IPS DF 6.9 (cell line): ENCODE results near the gene RPS19.

Experiments
- DNase-seq: peaks from one replicate; pipeline ENCODE4 v3.0.0-alpha.2; 2013; ENCODE audit warnings: low read depth, low spot score
- H3K27ac ChIP-seq: one replicate; pipeline ENCODE4 v1.5.1; 2013; ENCODE audit warnings: low read length, control low read depth
- H3K27me3 ChIP-seq: 2 replicates; pipeline ENCODE4 v1.6.1; 2013; ENCODE audit warnings: mild to moderate bottlenecking, low read length; ENCODE audit not compliant: control insufficient read depth, insufficient read depth
- H3K36me3 ChIP-seq: 2 replicates; pipeline ENCODE4 v1.6.1; 2013; ENCODE audit warnings: low read length; ENCODE audit not compliant: control insufficient read depth, insufficient read depth
- H3K4me1 ChIP-seq: 2 replicates; pipeline ENCODE4 v1.6.1; 2013; ENCODE audit warnings: low read length; ENCODE audit not compliant: control insufficient read depth, insufficient read depth
- H3K4me3 ChIP-seq: 2 replicates; pipeline ENCODE4 v1.5.1; 2013; ENCODE audit warnings: mild to moderate bottlenecking, low read length
- H3K9me3 ChIP-seq: 2 replicates; pipeline ENCODE4 v1.6.1; 2013; ENCODE audit warnings: low read length, inconsistent platforms; ENCODE audit not compliant: control insufficient read depth, insufficient read depth
- WGBS: extraction: QIAGEN DNeasy Blood & Tissue Kit; methylation state at CpG from one replicate; pipeline ENCODE4 v1.1.7; 2013; ENCODE audit warnings: mixed read lengths, missing lambda C conversion rate; ENCODE audit not compliant: insufficient read length, insufficient coverage; 5-methylcytosine and 5-hydroxymethylcytosine counted together

RPS19 gene

DNA sequence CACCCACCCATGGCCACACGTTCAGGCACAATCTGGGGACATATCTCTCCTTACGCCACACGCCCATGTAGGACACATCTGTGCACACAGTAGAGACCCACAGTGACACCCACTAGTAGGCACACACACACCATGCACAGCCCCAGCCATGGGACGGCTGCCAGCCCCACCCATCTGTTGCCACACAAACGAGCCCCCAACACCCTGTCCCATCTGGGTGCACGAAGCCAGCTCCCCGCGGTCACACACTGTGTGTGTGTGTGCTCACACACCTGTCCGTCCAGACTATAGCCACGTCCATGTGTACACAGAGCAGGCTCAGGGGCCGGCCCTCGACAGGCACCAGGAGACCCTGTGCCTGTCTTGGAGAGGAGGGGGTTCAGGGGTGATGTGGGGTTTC lies 57.6 kb downstream of the RPS19 start:
- Histone ChIP-seq H3K4me3 (no peak overlapping the region), H3K27me3 (peaks cover 90% of the 10 kb centered on the region), H3K27ac (no peak overlapping the region), H3K4me1 (peaks cover 3% of the 10 kb centered on the region; the same call in 1 of the 2 replicates), H3K36me3 (no peaks in the 10 kb centered on the region), H3K9me3 (no peaks in the 10 kb centered on the region; the same call in 1 of the 2 replicates)
- DNase-seq, result no peak
- no CpG with 5 or more reads among the region's 12 CpGs for WGBS

GRCh38 chr19:41918095-41918494 lies 58.0 kb downstream of the RPS19 start:
- WGBS, result 100% methylated on average over 3 of the region's 6 CpGs
- Histone ChIP-seq H3K36me3 (no peaks in the 10 kb centered on the region), H3K4me1 (peaks cover 3% of the 10 kb centered on the region; the same call in 1 of the 2 replicates), H3K9me3 (no peaks in the 10 kb centered on the region; the same call in 1 of the 2 replicates), H3K27me3 (peaks cover 90% of the 10 kb centered on the region), H3K4me3 (no peak overlapping the region), H3K27ac (no peak overlapping the region)
- no peak for DNase-seq

GRCh38 chr19:41918653-41919244 lies 58.7 kb downstream of the RPS19 start:
- 100% methylated on average over 5 of the region's 5 CpGs for WGBS
- H3K4me3 ChIP-seq, result no peak overlapping the region
- H3K9me3 ChIP-seq, result no peaks in the 10 kb centered on the region; the same call in 1 of the 2 replicates
- H3K36me3 ChIP-seq, result no peaks in the 10 kb centered on the region
- H3K27ac ChIP-seq, result no peak overlapping the region
- DNase-seq, result no peak
- peaks cover 3% of the 10 kb centered on the region; the same call in 1 of the 2 replicates for H3K4me1 ChIP-seq
- H3K27me3 ChIP-seq, result peaks cover 88% of the 10 kb centered on the region

DNA sequence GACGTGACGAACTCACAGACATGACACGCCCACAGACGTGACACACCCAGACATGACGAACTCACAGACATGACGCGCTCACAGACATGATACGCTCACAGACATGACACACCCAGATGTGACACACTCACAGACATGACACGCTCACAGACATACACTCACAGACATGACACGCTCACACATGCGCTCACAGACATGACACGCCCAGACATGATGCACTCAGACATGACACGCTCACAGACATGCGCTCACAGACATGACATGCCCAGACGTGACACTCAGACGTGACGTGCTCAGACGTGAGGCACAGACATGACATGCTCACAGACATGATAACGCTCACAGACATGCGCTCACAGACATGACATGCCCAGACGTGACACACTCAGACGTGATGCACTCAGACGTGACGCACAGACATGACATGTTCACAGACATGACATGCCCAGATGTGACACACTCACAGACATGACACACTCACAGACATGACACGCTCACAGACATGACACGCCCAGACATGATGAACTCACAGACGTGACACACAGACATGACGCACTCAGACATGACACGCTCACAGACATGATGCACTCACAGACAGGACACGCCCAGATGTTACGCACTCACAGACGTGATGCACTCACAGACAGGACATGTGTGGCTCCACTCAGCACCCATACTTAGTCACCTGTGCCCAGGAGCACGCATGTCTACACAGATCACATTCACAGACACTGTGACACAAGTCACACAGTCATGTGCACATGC lies 60.1 kb downstream of the RPS19 start:
- H3K36me3 ChIP-seq, result no peaks in the 10 kb centered on the region
- H3K4me3 ChIP-seq, result no peak overlapping the region
- no CpG with 5 or more reads among the region's 33 CpGs for WGBS
- peaks cover 2% of the 10 kb centered on the region; the same call in 1 of the 2 replicates for H3K4me1 ChIP-seq
- no peaks in the 10 kb centered on the region; the same call in 1 of the 2 replicates for H3K9me3 ChIP-seq
- H3K27me3 ChIP-seq, result peaks cover 89% of the 10 kb centered on the region
- DNase-seq, result no peak
- H3K27ac ChIP-seq, result no peak overlapping the region

DNA sequence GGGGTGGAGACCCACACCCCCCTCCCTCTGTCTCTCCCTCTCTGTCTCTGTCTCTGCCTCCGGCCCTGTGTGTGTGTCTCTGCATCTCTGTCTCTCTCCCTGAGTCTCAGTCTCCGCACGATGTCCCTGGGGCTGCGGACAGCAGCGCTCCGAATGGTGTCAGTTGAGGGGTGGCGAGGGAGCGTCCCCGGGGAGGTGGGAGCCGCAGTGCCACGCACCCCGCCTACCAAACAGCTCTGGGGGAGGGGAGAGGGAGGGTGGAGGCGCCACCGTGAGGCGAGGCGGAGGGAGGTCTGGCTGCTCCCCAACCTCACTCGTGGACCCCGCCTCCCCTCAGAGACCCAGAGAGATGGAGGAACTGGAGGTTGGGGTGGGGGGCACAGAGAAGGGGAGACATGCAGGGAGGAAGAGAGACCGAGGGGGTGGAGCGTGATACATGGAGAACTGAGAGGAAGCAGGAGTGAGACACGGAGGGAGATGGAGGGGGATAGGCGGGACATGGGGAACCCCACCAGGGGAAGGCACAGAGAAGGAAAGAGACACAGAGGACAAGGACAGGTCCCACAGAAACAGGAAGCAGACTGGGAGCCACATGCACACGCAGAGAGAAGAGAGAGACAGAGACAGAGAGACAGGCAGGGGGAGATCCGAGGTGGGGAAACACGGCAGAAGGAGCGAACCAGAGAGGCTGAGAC lies 61.0 kb downstream of the RPS19 start:
- H3K4me1 ChIP-seq, result no peaks in the 10 kb centered on the region; the same call in 1 of the 2 replicates
- no peaks in the 10 kb centered on the region; the same call in 1 of the 2 replicates for H3K9me3 ChIP-seq
- no peak for DNase-seq
- WGBS, result no CpG with 5 or more reads among the region's 26 CpGs
- H3K27me3 ChIP-seq, result peaks cover 90% of the 10 kb centered on the region
- no peak overlapping the region for H3K4me3 ChIP-seq
- H3K36me3 ChIP-seq, result no peaks in the 10 kb centered on the region
- H3K27ac ChIP-seq, result no peak overlapping the region

DNA sequence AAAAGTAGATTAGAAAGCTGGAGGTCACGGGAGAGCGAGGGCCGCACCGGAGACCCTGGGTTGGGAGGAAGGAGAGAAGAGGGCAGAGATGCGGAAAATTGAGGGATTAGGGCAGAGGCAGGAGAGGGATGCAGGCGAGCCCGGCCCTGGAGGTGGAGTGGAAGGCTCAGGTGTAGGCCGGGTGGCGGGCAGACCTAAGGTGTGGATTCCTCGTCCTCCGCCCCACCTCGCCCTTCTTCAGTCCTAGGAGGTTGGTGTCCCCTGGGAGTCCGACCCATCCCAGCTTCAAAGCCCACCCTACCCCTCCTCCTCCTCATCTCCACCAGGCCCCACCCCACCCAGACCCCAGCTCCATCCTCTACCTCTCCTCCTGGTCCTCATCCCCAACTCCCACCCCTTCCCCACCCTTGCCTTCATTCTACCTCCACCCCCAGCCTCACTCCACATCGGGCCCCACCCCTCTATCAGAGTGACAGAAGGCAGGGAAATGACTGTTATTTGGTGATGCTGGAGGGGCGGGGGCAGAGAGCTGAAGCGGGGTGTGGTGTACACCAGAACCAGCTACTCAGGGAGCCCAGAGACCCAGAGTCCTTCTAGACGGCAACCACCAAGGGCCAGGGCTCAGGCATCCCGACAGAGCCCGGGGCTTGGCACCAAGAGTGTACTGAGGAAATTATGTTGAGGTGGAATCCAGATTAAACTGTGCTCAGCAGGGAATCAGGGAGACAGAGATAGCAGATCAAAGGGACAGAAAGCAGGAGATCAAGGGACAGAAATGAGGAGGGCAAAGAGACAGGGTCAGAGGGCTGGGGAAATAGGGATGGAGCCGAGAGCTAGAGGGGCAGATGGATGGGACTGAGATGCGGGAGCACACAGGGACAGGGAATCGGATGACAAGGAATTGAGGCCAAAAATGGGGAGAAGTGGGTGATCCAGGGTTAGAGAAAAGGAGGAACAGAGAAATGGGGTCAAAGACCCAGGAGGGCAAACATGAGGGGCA lies 61.8 kb downstream of the RPS19 start:
- no peak for DNase-seq
- Histone ChIP-seq H3K4me3 (no peak overlapping the region), H3K27ac (no peak overlapping the region), H3K36me3 (no peaks in the 10 kb centered on the region), H3K9me3 (no peaks in the 10 kb centered on the region; the same call in 1 of the 2 replicates), H3K4me1 (no peaks in the 10 kb centered on the region; the same call in 1 of the 2 replicates), H3K27me3 (peaks cover 89% of the 10 kb centered on the region)
- no CpG with 5 or more reads among the region's 22 CpGs for WGBS
